Measurements from ENCODE around the gene HSPD1. TPM values are rescaled to one million over a fixed set of nuclear protein-coding genes. Genes with fewer than 3 reads are reported as not detected.

Gene HSPD1
- total and polyA plus RNA-seq, 4 experiments from 2014 or later, result 111 to 132 (median 123) TPM

DNA sequence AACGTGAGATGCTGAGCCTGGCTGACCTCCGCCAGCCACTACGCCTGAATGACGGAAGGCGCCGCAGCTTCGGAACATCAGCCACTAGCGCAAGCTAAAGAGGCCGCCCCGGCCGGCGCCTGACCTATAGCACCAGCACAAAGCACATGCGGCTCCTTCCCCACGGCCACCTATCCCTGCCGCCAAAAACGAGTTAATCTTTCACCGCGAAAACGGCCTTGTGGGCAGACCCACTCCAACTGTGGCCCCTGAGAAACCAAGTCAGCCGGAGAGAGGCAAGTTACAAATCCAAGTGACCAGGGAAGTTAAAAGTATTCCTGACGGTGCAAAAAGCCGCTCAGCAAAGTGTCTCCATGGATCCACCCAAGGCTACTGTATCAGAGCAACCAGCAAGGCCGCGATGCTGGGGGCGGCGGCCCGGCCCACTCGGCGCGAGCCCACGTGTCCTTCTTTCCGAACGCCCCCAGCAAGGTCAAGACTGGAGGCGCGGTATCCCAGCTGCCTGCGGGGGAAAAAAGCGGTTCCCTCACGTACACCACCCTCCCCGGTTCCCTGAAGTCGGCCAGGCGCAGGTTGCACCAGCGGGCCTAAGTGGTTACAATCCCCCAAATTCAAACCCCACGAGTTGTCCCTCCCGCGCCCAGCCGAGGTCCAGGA lies 575 bp downstream of the HSPD1 start:
- Mint-ChIP-seq H3K27me3 (no peaks in the 10 kb centered on the region), H3K4me1 (peaks cover 45 to 79% (median 52%) of the 10 kb centered on the region in 4 donors), H3K4me3 (peak overlapping the region; percentile 92 to 99 (median 94)), H3K27ac (peak overlapping the region; percentile 92 to 98 (median 97)), H3K9me3 (no peaks in the 10 kb centered on the region), H3K36me3 (peaks cover 21 to 83% of the 10 kb centered on the region in 2 donors)
- peak; percentile 35 to 59 (median 46) for DNase-seq
- intact Hi-C loops (cut with micrococcal nuclease), result loop anchor here (10.0 kb wide), 1 partner anchor 276 kb away; no protein-coding TSS in a partner anchor
- H3K4me1 ChIP-seq (ENCODE audit: insufficient read depth, low read length), result peaks cover 71% of the 10 kb centered on the region
- H3K9me3 ChIP-seq (ENCODE audit: control insufficient read depth in 1 of 2, low read length in 2 of 2), result no peaks in the 10 kb centered on the region
- H3K36me3 ChIP-seq (ENCODE audit: insufficient read depth, low read length), result peaks cover 26% of the 10 kb centered on the region
- CTCF ChIA-PET (ENCODE audit: partially characterized antibody), result interaction anchor here (1.1 to 2.6 kb wide), 6 partner anchors 9 to 64 kb away, joined by 3 to 16 read pairs (median 4); partner anchors contain the start of genes MOB4 and SF3B1
- H3K4me3 ChIP-seq (ENCODE audit: low read length in 2 of 2), result peak overlapping the region; percentile 86 to 87
- no peaks in the 10 kb centered on the region for H3K27me3 ChIP-seq (ENCODE audit: insufficient read depth, low read length)
- POLR2A ChIA-PET (ENCODE audit: partially characterized antibody), result interaction anchor here (0.5 to 5.6 kb wide), 25 partner anchors 8 to 1328 kb away, joined by 3 to 180 read pairs (median 5); partner anchors contain the start of genes COQ10B, GTF3C3, MARS2 and MOB4
- peak overlapping the region; percentile 77 for H3K27ac ChIP-seq (ENCODE audit: low read depth, low read length)

DNA sequence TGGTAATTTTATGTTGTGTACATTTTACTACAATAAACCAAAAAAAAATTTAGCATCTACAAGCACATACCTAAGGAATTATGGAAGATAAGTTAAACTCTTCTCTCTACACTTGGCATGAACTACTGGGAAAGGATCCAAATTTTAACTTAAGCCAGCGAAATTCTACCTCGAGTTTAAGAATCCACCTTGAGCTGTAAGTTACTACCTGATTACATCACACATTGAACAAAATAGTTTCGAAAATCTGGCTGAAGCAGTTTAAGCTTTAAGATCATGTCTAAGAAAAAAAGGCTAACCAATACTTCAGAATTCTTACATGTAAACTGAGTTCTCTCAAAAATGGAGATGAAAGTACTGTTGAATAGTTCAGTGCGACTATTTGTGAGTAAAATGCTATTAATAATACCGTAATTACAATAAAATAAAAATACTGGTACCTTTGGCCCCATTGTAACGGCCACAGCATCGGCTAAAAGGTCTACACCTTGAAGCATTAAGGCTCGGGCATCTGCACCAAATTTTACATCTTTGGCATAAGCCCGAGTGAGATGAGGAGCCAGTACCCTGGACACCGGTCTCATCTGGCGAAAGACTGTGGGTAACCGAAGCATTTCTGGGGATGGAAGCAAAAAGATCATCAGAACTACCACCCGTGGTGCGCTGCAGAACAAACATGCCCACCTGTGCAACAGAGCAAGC lies 1.3 kb downstream of the HSPD1 start:
- peaks cover 22 to 79% of the 10 kb centered on the region in 2 donors for H3K36me3 Mint-ChIP-seq
- H3K4me3 ChIP-seq (ENCODE audit: low read length in 2 of 2), result peak overlapping the region; percentile 86 to 87
- peak overlapping the region; percentile 92 to 98 (median 97) for H3K27ac Mint-ChIP-seq
- no peaks in the 10 kb centered on the region for H3K9me3 Mint-ChIP-seq
- H3K9me3 ChIP-seq (ENCODE audit: control insufficient read depth in 1 of 2, low read length in 2 of 2), result no peaks in the 10 kb centered on the region
- H3K27me3 ChIP-seq (ENCODE audit: insufficient read depth, low read length), result no peaks in the 10 kb centered on the region
- CTCF ChIA-PET (ENCODE audit: partially characterized antibody), result interaction anchor here (0.9 kb wide), 1 partner anchor 8 kb away, joined by 3 read pairs; no protein-coding TSS in a partner anchor
- H3K4me1 Mint-ChIP-seq, result peaks cover 42 to 79% (median 49%) of the 10 kb centered on the region in 4 donors
- peaks cover 64% of the 10 kb centered on the region for H3K4me1 ChIP-seq (ENCODE audit: insufficient read depth, low read length)
- H3K36me3 ChIP-seq (ENCODE audit: insufficient read depth, low read length), result peaks cover 24% of the 10 kb centered on the region
- POLR2A ChIA-PET (ENCODE audit: partially characterized antibody), result interaction anchor here (0.7 to 5.6 kb wide), 11 partner anchors 10 to 699 kb away, joined by 3 to 180 read pairs (median 13); partner anchors contain the start of genes COQ10B, GTF3C3, MARS2 and MOB4
- peak overlapping the region; percentile 77 for H3K27ac ChIP-seq (ENCODE audit: low read depth, low read length)
- no peak for DNase-seq
- intact Hi-C loops (cut with micrococcal nuclease), result loop anchor here (10.0 kb wide), 1 partner anchor 276 kb away; no protein-coding TSS in a partner anchor
- no peaks in the 10 kb centered on the region for H3K27me3 Mint-ChIP-seq
- peak overlapping the region; percentile 92 to 99 (median 94) for H3K4me3 Mint-ChIP-seq

DNA sequence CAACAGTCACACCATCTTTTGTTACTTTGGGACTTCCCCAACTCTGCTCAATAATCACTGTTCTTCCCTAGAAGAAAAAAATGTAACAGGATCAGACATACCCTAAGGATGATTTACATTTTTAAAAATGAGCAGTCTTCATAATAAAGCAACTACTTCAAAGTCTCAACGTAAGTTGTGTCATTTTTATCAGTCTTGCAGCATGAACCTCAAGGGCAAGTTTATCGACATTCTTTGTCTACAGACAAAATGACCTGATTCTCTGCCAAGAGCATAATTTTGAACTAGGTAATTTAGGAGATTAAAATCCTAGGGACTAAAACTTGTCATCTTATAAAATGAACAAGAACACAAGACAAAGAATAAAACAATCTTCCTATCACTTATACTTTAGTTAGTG lies 2.3 kb downstream of the HSPD1 start:
- DNase-seq, result no peak
- no peaks in the 10 kb centered on the region for H3K9me3 Mint-ChIP-seq
- no peaks in the 10 kb centered on the region for H3K27me3 Mint-ChIP-seq
- ChIA-PET CTCF (ENCODE audit: partially characterized antibody) (no interaction called here), POLR2A (ENCODE audit: partially characterized antibody) (interaction anchor here (0.8 to 5.6 kb wide), 5 partner anchors 19 to 62 kb away, joined by 3 to 180 read pairs (median 7); partner anchors contain the start of genes COQ10B, MOB4 and SF3B1)
- peaks cover 53% of the 10 kb centered on the region for H3K4me1 ChIP-seq (ENCODE audit: insufficient read depth, low read length)
- peak overlapping the region; percentile 77 for H3K27ac ChIP-seq (ENCODE audit: low read depth, low read length)
- peaks cover 27 to 79% of the 10 kb centered on the region in 2 donors for H3K36me3 Mint-ChIP-seq
- H3K4me1 Mint-ChIP-seq, result peaks cover 38 to 76% (median 47%) of the 10 kb centered on the region in 4 donors
- no peaks in the 10 kb centered on the region for H3K9me3 ChIP-seq (ENCODE audit: control insufficient read depth in 1 of 2, low read length in 2 of 2)
- H3K36me3 ChIP-seq (ENCODE audit: insufficient read depth, low read length), result peaks cover 32% of the 10 kb centered on the region
- intact Hi-C loops (cut with micrococcal nuclease), result loop anchor here (10.0 kb wide), 1 partner anchor 277 kb away; no protein-coding TSS in a partner anchor
- peak overlapping the region; percentile 41 to 99 (median 94) for H3K4me3 Mint-ChIP-seq
- peak overlapping the region; percentile 68 to 98 (median 87) for H3K27ac Mint-ChIP-seq
- H3K27me3 ChIP-seq (ENCODE audit: insufficient read depth, low read length), result no peaks in the 10 kb centered on the region
- no peak overlapping the region for H3K4me3 ChIP-seq (ENCODE audit: low read length in 2 of 2)

DNA sequence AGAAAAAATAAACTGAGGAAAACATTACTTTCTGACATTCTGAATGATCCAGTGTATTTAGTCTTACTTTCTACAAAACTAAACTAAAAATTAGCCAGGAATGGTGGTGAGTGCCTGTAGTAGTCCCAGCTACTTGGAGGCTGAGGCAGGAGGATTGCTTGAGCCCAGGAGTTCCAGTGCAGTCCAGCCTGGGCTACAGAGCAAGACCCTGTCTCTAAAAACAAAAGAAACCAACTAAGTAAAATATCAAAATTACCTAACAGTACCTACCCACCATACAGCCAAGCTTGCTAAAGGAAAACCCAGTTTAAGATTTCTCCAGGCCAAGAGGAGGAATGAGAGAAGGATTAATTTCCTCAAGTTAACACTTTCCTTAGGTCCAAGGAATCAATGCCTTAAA lies 2.9 kb downstream of the HSPD1 start:
- Mint-ChIP-seq H3K4me1 (peaks cover 32 to 70% (median 40%) of the 10 kb centered on the region in 4 donors), H3K9me3 (no peaks in the 10 kb centered on the region), H3K27ac (peak overlapping the region; percentile 14 to 98 (median 87)), H3K4me3 (peak overlapping the region in 4 of 8 donors; percentile 93 to 99 (median 97)), H3K27me3 (no peaks in the 10 kb centered on the region), H3K36me3 (peaks cover 27 to 75% of the 10 kb centered on the region in 2 donors)
- Histone ChIP-seq H3K9me3 (ENCODE audit: control insufficient read depth in 1 of 2, low read length in 2 of 2) (no peaks in the 10 kb centered on the region), H3K4me1 (ENCODE audit: insufficient read depth, low read length) (peaks cover 47% of the 10 kb centered on the region), H3K27me3 (ENCODE audit: insufficient read depth, low read length) (no peaks in the 10 kb centered on the region), H3K4me3 (ENCODE audit: low read length in 2 of 2) (no peak overlapping the region), H3K36me3 (ENCODE audit: insufficient read depth, low read length) (peaks cover 37% of the 10 kb centered on the region), H3K27ac (ENCODE audit: low read depth, low read length) (no peak overlapping the region)
- intact Hi-C loops (cut with micrococcal nuclease), result loop anchor here (10.0 kb wide), 1 partner anchor 278 kb away; no protein-coding TSS in a partner anchor
- DNase-seq, result no peak
- ChIA-PET POLR2A (ENCODE audit: partially characterized antibody) (interaction anchor here (1.1 to 2.1 kb wide), 2 partner anchors 43 to 62 kb away, joined by 4 to 7 read pairs; partner anchors contain the start of genes COQ10B and SF3B1), CTCF (ENCODE audit: partially characterized antibody) (no interaction called here)

DNA sequence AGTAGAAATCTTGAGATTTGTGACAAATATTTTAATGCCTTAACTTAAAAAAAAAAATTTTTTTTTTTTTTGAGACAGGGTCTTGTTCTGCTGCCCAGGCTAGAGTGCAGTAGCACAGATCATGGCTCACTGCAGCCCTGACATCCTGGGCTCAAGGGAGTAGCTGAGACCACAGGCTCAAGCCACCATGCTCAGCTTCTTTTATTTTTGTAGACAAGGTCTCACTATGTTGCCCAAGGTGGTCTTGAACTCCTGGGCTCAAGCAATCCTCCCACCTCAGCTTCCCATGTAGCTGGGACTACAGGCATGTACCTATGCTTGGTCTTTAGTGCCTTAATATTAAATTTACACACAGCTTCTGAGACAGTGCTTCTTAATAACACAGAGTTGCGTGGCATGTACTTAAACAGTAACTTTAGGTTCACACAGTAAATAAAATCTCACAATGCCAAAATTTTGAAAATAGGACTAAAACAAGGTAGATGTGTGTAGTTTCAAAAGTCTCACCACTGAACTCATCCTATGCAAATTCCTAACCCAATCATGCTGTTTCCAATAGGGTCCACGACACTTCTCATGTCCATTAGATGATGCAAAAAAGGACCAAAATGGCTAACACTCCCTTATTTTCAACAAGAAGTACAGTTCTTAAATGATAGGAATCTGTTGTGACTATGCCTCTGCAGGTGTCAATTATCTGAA lies 4.1 kb downstream of the HSPD1 start:
- CTCF ChIA-PET (ENCODE audit: partially characterized antibody), result no interaction called here
- Histone ChIP-seq H3K27ac (ENCODE audit: low read depth, low read length) (no peak overlapping the region), H3K4me3 (ENCODE audit: low read length in 2 of 2) (no peak overlapping the region), H3K4me1 (ENCODE audit: insufficient read depth, low read length) (peaks cover 42% of the 10 kb centered on the region), H3K27me3 (ENCODE audit: insufficient read depth, low read length) (no peaks in the 10 kb centered on the region), H3K9me3 (ENCODE audit: control insufficient read depth in 1 of 2, low read length in 2 of 2) (no peaks in the 10 kb centered on the region), H3K36me3 (ENCODE audit: insufficient read depth, low read length) (peaks cover 43% of the 10 kb centered on the region)
- no peaks in the 10 kb centered on the region for H3K27me3 Mint-ChIP-seq
- peak overlapping the region in 2 of 8 donors; percentile 26 to 99 for H3K4me3 Mint-ChIP-seq
- H3K27ac Mint-ChIP-seq, result peak overlapping the region in 5 of 7 donors; percentile 36 to 92 (median 59)
- intact Hi-C loops (cut with micrococcal nuclease), result loop anchor here (10.0 kb wide), 1 partner anchor 279 kb away; no protein-coding TSS in a partner anchor
- peaks cover 31 to 59% (median 35%) of the 10 kb centered on the region in 4 donors for H3K4me1 Mint-ChIP-seq
- H3K9me3 Mint-ChIP-seq, result no peaks in the 10 kb centered on the region
- no peak for DNase-seq
- H3K36me3 Mint-ChIP-seq, result peaks cover 31 to 76% of the 10 kb centered on the region in 2 donors
- POLR2A ChIA-PET (ENCODE audit: partially characterized antibody), result interaction anchor here (1.1 to 2.1 kb wide), 3 partner anchors 21 to 60 kb away, joined by 3 to 10 read pairs (median 7); partner anchors contain the start of genes COQ10B, MOB4 and SF3B1

DNA sequence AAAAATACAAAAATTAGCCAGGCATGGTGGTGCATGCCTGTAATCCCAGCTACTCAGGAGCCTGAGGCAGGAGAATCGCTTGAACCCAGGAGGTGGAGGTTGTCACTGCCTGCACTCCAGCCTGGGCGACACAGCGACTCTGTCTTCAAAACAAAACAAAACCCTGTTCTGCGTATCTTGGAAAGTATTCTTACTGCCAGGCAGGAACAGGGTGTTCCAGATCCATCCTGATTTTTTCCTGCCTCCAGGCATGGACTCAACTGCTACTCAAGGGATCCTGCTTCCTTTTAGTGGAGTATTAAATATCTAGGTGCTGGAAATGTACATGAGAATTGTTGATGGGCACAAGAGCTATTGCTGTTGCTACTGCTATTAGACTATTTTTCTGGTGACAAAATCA lies 12.3 kb downstream of the HSPD1 start:
- DNase-seq, result no peak
- no peaks in the 10 kb centered on the region for H3K27me3 Mint-ChIP-seq
- no peaks in the 10 kb centered on the region for H3K4me1 ChIP-seq (ENCODE audit: insufficient read depth, low read length)
- POLR2A ChIA-PET (ENCODE audit: partially characterized antibody), result no interaction called here
- peaks cover 52 to 72% of the 10 kb centered on the region in 2 donors for H3K36me3 Mint-ChIP-seq
- H3K9me3 Mint-ChIP-seq, result peaks cover 0 to 27% (median 16%) of the 10 kb centered on the region in 8 donors
- H3K27ac ChIP-seq (ENCODE audit: low read depth, low read length), result no peak overlapping the region
- peaks cover 0 to 4% of the 10 kb centered on the region in 2 donors for H3K9me3 ChIP-seq (ENCODE audit: control insufficient read depth in 1 of 2, low read length in 2 of 2)
- no peak overlapping the region for H3K4me3 Mint-ChIP-seq
- H3K36me3 ChIP-seq (ENCODE audit: insufficient read depth, low read length), result peaks cover 36% of the 10 kb centered on the region
- intact Hi-C loops (cut with micrococcal nuclease), result no loop called here
- CTCF ChIA-PET (ENCODE audit: partially characterized antibody), result no interaction called here
- no peak overlapping the region for H3K4me3 ChIP-seq (ENCODE audit: low read length in 2 of 2)
- peaks cover 0 to 3% (median 0%) of the 10 kb centered on the region in 4 donors for H3K4me1 Mint-ChIP-seq
- H3K27ac Mint-ChIP-seq, result peak overlapping the region in 2 of 7 donors; percentile 35 to 66
- H3K27me3 ChIP-seq (ENCODE audit: insufficient read depth, low read length), result no peaks in the 10 kb centered on the region

All from CD4-positive, alpha-beta memory T cell (primary cell).